Heart left ventricle (tissue), 16 donors: Measurements from ENCODE around the gene NLRX1. TPM values are rescaled to one million over a fixed set of nuclear protein-coding genes. Genes with fewer than 3 reads are reported as not detected.

Experiments used
- ATAC-seq, 4 donors: fragments of 200-7000 bp; cut with Tn5 transposase; one replicate each; pipeline ENCODE4 v1.9.1; 2020 to 2022; ENCODE audit warnings: moderate library complexity in 4 of 4, mild to moderate bottlenecking in 3 of 4, moderate number of reproducible peaks in 1 of 4
- DNase-seq, 5 donors: peaks; one replicate each; pipeline ENCODE4 v3.0.0-alpha.2; 2020
- H3K27ac ChIP-seq, 12 donors: fragments of 200-600 bp; sonication (generic) in 4 of 12; one replicate each; pipeline versions ENCODE4 v1.5.0 to v1.8.0; 2016 to 2022; ENCODE audit warnings: mild to moderate bottlenecking in 2 of 12
- H3K27me3 ChIP-seq, 9 donors: fragments of 200-600 bp; sonication (generic) in 2 of 9; one replicate each; pipeline versions ENCODE4 v1.5.1 to v1.8.0; 2016 to 2022; ENCODE audit warnings: mild to moderate bottlenecking in 3 of 9
- H3K36me3 ChIP-seq, 9 donors: fragments of 200-600 bp; sonication (generic) in 2 of 9; one replicate each; pipeline versions ENCODE4 v1.5.0 to v1.8.0; 2018 to 2022; ENCODE audit warnings: mild to moderate bottlenecking in 2 of 9
- H3K4me1 ChIP-seq, 12 donors: fragments of 200-600 bp; sonication (generic) in 4 of 12; one replicate each; pipeline versions ENCODE4 v1.5.0 to v1.8.0; 2016 to 2022; ENCODE audit warnings: mild to moderate bottlenecking in 3 of 12
- H3K4me3 ChIP-seq, 12 donors: fragments of 200-600 bp; sonication (generic) in 4 of 12; one replicate each; pipeline versions ENCODE4 v1.5.0 to v1.8.0; 2017 to 2022; ENCODE audit warnings: mild to moderate bottlenecking in 9 of 12, moderate library complexity in 4 of 12
- H3K9me3 ChIP-seq, 12 donors: fragments of 200-600 bp; sonication (generic) in 4 of 12; one replicate each; pipeline versions ENCODE4 v1.5.0 to v1.8.0; 2016 to 2022; ENCODE audit warnings: mild to moderate bottlenecking in 1 of 12
- POLR2A ChIP-seq, 2 donors: fragments of 450-650 bp; IDR thresholded peaks; one replicate each; pipeline ENCODE4 v1.6.1; 2017; ENCODE audit warnings: antibody characterized with exemption in 2 of 2, mild to moderate bottlenecking in 2 of 2, moderate library complexity in 2 of 2
- WGBS, 4 donors: extraction: QIAGEN DNeasy Blood & Tissue Kit in 2 of 4; methylation state at CpG; one replicate each; pipeline versions ENCODE4 v1.1.5 to v1.1.7; 2013 to 2018; 5-methylcytosine and 5-hydroxymethylcytosine counted together
- intact Hi-C, 10 donors: fragments of 100-400 bp; cut with DNase I; formaldehyde crosslinking; loops; one replicate each; pipeline versions ENCODE4 v1.11.1 to v1.14.2; 2022
- polyA plus RNA-seq, 2 donors: library from polyadenylated mRNA; stranded (reverse); fragments of 200-250 nt; gene quantifications; one replicate each; pipeline ENCODE4 v1.2.3, GENCODE V29; 2013
- total RNA-seq, 9 donors: library from RNA; depleted of rRNA in 2 of 9; stranded (reverse); fragments of >200 nt in 2 of 9; fragmentation: NEBNext Ultra II Directional in 3 of 9; extraction: Animal tissue kit (Norgen Biotek cat#: 25700) in 3 of 9; gene quantifications; one replicate each; pipeline versions ENCODE4 v1.1.0 to v1.2.4, GENCODE V29; 2016 to 2023
- TF ChIP-seq, protein P1 (sequence below), 12 donors: fragments of 200-600 bp; sonication (generic) in 4 of 12; IDR thresholded peaks; one replicate each; pipeline versions ENCODE4 v1.5.0 to v1.8.0; 2018 to 2022; ENCODE audit warnings: antibody characterized with exemption in 12 of 12, mild to moderate bottlenecking in 5 of 12
- donor health status: ischemic (EF 13 %, LVEDD 7.1; RV severe dilation, severe dysfunction).
- donor health status: healthy with polysubstance abuse.
- donor health status: DM: no; HTN: yes; CAD: no.
- donor health status: DM: no; HTN: no; CAD: no.
- donor health status: ischemic (EF 25% LVEDD 6.9; RV normal size, moderate dysfunction).
- donor health status: ischemic (EF 25% LVEDD 5.7; RV mildly dilated, moderate dysfunction).
- donor health status: healthy.
- donor health status: DM: yes; HTN: yes; CAD: no.
- donor health status: ischemic (EF 35%, LVEDD 5.7; RV mildly dilated, moderate dysfunction).
- donor health status: nonischemic (EF 11% LVEDD 7.7; RV severe dilation, severe dysfunction).
- donor health status: DM: yes; HTN: yes; CAD: no.
- donor health status: PGD.
- donor health status: ischemic (EF 29% LVEDD 5.4; RV normal size, mild dysfunction).
- donor health status: nonischemic (EF 23%, LVEDD 6.1; RV moderate dilation, normal function).

The NLRX1 gene
- total and polyA plus RNA-seq, 11 donors: 10.6 to 47.0 (median 29.5) TPM

DNA sequence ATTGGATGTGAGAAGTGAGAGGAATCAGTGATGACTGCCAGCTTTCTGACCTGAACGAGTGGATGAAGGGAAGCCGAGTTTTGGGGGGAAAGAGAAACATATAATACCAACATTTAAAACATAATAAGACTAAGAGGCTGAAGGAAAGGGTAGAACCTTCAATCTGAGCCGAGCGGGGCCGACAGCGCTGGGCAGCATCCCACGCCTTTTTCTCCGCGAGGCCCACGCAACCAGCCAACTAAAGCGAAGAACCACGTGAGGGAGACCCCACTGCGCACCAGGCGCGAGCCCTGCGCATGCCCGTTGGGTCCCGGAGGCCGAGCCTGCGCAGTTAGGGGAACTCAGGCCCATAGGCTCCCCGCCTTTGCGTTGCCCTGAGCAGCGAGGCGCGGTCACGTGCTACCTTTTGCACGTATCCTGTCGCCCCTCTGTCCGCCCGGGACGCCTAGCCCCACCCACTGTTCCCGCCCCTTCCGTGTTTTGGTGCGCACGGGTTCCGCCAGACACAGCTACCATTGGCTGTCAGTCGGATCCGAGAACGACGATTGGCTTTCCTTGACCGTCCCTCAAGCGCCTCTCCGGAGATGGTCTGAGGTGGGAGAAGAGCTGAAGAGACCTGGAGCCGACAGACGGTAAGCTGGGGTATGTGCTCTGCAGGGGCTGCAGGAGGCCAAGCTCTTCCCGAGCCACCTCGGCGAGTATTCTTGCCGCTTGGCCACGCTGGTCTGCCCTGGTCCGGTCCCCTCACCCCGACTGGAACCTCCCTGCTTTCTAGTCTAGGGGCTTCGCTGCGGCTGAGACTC, 47.3 kb upstream of the NLRX1 start, which contains the start of gene HINFP:
Gene HINFP (plus strand): TSS at position 573 of the 803 bp plus-strand sequence. CDS start 5,365 bp downstream, outside the sequence.
- intact Hi-C loops: no loop called here
- WGBS, 4 donors: 0% methylated on average over 24 to 54 of the region's 54 CpGs
- ATAC-seq: peak; percentile 100

DNA sequence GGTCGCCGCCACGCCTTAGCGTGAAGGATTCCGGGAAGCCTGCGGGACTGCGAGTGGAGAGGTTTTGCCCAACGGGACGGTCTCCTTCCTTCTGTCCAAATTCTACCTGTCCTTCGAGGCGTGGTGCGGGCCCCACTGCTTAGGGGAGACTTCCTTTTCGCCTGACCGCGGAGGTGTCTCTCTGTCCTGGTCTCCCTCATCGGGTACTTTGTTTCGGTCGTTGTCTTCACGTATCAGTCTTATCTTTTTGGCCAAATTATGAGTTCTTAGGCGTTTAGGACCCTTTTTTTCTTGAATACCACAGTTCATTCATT, 46.8 kb upstream of the NLRX1 start:
- peak in 1 of 4 donors; percentile 51 for ATAC-seq
- intact Hi-C loops: no loop called here
- Histone ChIP-seq H3K36me3 (peaks cover 0 to 39% (median 24%) of the 10 kb centered on the region in 9 donors), H3K9me3 (no peaks in the 10 kb centered on the region), H3K4me3 (peak overlapping the region; percentile 65 to 97 (median 83)), H3K4me1 (peaks cover 5 to 37% (median 19%) of the 10 kb centered on the region in 12 donors), H3K27me3 (no peaks in the 10 kb centered on the region), H3K27ac (peak overlapping the region; percentile 11 to 89 (median 82))
- no peak for DNase-seq
- no peak for TF ChIP-seq POLR2A (IDR thresholded peaks at IDR 0.05)
- TF ChIP-seq, protein P1, sequence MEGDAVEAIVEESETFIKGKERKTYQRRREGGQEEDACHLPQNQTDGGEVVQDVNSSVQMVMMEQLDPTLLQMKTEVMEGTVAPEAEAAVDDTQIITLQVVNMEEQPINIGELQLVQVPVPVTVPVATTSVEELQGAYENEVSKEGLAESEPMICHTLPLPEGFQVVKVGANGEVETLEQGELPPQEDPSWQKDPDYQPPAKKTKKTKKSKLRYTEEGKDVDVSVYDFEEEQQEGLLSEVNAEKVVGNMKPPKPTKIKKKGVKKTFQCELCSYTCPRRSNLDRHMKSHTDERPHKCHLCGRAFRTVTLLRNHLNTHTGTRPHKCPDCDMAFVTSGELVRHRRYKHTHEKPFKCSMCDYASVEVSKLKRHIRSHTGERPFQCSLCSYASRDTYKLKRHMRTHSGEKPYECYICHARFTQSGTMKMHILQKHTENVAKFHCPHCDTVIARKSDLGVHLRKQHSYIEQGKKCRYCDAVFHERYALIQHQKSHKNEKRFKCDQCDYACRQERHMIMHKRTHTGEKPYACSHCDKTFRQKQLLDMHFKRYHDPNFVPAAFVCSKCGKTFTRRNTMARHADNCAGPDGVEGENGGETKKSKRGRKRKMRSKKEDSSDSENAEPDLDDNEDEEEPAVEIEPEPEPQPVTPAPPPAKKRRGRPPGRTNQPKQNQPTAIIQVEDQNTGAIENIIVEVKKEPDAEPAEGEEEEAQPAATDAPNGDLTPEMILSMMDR (IDR thresholded peaks at IDR 0.05): no peak
- WGBS, 4 donors: 0 to 1% (median 0%) methylated on average over 11 to 20 of the region's 20 CpGs

More for the DNA sequence above, 47.3 kb upstream of the NLRX1 start, which contains the start of gene HINFP:
- Histone ChIP-seq H3K27me3 (no peaks in the 10 kb centered on the region), H3K4me3 (peak within 1 kb of the TSS; percentile 65 to 97 (median 83)), H3K36me3 (peaks cover 0 to 43% (median 25%) of the 10 kb centered on the region in 9 donors), H3K9me3 (no peaks in the 10 kb centered on the region), H3K27ac (peak within 1 kb of the TSS; percentile 11 to 89 (median 82)), H3K4me1 (peaks cover 5 to 37% (median 17%) of the 10 kb centered on the region in 12 donors)
- DNase-seq: peak; percentile 100
- TF ChIP-seq, protein P1 (IDR thresholded peaks at IDR 0.05): no peak
- peak in 1 of 2 donors; percentile 74 for TF ChIP-seq POLR2A (IDR thresholded peaks at IDR 0.05)

DNA sequence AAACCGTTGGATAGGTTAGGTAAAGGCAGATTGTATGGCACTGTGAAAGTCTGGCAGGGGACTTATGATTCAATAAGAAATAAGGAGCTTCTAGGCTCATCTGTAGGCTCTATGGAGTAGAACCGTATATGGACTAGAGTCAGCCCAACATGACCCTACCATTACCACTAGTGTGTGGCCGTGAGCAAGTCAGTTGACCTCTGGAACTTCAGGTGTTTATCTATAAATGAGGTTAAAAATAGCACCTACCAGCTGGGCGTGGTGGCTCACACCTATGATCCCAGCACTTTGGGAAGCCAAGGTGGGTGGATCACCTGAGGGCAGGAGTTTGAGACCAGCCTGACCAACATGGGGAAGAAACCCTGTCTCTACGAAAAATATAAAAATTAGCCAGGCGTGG, 42.7 kb upstream of the NLRX1 start:
- Histone ChIP-seq H3K27ac (no peak overlapping the region), H3K27me3 (no peaks in the 10 kb centered on the region), H3K9me3 (no peaks in the 10 kb centered on the region), H3K4me1 (peaks cover 5 to 41% (median 15%) of the 10 kb centered on the region in 12 donors), H3K4me3 (no peak overlapping the region), H3K36me3 (peaks cover 0 to 65% (median 57%) of the 10 kb centered on the region in 9 donors)
- intact Hi-C loops: loop anchor here in 1 of 10 donors (5.0 kb wide), 1 partner anchor 34 kb away; no protein-coding TSS in a partner anchor
- WGBS, 4 donors: 89 to 90% (median 89%) methylated on average over 6 of the region's 6 CpGs
- TF ChIP-seq, protein P1 (IDR thresholded peaks at IDR 0.05): no peak
- no peak for TF ChIP-seq POLR2A (IDR thresholded peaks at IDR 0.05)
- ATAC-seq: no peak
- no peak for DNase-seq

DNA sequence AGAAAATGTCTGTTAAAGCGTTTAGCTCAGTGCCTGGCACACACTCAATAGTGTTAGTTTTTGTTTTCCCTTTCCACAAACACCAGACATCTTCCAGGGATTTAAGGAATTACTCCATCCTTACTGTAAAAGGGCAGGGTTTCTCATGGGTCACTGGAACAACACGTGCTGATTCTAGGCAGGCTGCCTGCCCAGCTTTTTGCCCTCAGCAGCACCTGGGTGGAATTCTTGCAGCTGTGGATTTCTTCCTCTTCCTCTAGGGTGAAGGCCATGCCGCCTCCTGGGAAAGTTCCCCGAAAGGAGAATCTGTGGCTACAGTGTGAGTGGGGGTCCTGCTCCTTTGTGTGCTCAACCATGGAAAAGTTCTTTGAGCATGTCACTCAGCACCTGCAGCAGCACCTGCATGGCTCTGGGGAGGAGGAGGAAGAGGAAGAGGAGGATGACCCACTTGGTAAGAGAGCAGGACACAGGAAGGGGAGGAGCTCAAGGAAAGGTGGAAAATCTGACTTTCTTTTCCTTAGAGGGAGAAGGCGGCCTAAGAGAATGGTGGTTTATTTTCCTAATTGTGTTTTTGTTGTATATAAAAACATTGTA, 41.8 kb upstream of the NLRX1 start:
- TF ChIP-seq, protein P1 (IDR thresholded peaks at IDR 0.05): no peak
- TF ChIP-seq POLR2A (IDR thresholded peaks at IDR 0.05): no peak
- Histone ChIP-seq H3K4me1 (peaks cover 5 to 38% (median 14%) of the 10 kb centered on the region in 12 donors), H3K9me3 (no peaks in the 10 kb centered on the region), H3K36me3 (peaks cover 0 to 75% (median 66%) of the 10 kb centered on the region in 9 donors), H3K4me3 (no peak overlapping the region), H3K27me3 (no peaks in the 10 kb centered on the region), H3K27ac (peak overlapping the region in 1 of 12 donors; percentile 15)
- WGBS, 4 donors: 51 to 63% (median 56%) methylated on average over 5 of the region's 5 CpGs
- intact Hi-C loops: loop anchor here in 1 of 10 donors (5.0 kb wide), 1 partner anchor 34 kb away; no protein-coding TSS in a partner anchor
- DNase-seq (no peak), ATAC-seq (no peak)
